ENCODE measurements around the gene GUCY2D.
A peak's percentile ranks its signal among the peaks of the same experiment; 100 is the strongest.

GUCY2D gene

DNA sequence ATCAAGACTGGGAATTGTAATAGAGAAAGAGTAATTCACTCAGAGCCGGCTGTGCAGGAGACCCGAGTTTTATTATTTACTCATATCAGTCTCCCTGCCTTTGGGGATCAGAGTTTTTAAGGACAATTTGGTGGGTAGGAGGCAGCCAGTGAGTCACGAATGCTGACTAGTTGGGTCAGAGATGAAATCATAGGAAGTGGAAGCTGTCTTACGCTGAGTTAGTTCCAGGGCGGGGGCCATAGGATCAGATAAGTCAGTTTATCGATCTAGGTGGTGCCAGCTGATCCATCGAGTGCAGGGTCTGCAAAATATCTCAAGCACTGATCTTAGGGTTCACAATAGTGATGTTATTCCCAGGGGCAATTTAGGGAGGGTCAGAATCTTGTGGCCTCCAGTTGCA, 20.2 kb upstream of the GUCY2D start:
- TF ChIP-seq, protein P1, sequence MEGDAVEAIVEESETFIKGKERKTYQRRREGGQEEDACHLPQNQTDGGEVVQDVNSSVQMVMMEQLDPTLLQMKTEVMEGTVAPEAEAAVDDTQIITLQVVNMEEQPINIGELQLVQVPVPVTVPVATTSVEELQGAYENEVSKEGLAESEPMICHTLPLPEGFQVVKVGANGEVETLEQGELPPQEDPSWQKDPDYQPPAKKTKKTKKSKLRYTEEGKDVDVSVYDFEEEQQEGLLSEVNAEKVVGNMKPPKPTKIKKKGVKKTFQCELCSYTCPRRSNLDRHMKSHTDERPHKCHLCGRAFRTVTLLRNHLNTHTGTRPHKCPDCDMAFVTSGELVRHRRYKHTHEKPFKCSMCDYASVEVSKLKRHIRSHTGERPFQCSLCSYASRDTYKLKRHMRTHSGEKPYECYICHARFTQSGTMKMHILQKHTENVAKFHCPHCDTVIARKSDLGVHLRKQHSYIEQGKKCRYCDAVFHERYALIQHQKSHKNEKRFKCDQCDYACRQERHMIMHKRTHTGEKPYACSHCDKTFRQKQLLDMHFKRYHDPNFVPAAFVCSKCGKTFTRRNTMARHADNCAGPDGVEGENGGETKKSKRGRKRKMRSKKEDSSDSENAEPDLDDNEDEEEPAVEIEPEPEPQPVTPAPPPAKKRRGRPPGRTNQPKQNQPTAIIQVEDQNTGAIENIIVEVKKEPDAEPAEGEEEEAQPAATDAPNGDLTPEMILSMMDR (IDR thresholded peaks at IDR 0.05; ENCODE audit: low read depth, low read length, missing control alignments): no peak
- no peak overlapping the region for H3K4me3 ChIP-seq (ENCODE audit: low read depth, low read length)

DNA sequence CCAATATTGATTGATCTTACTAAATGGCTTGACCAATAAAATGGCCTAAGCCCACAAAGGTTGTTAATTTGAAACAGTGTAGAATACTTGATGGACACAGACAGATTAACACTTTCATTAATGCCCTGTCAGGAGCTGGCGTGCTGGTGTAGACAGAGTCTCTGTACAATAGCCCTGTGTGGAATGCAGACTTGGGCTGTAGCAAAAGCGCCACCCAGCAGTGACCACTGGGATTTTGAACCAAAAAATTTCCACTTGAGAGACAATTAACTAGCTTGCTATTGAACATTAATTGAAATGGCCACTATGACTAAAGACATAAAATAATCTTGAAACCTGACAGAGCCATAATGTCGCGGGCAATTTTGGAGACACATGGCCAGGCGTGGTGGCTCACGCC, 19.7 kb upstream of the GUCY2D start:
- H3K4me3 ChIP-seq (ENCODE audit: low read depth, low read length): no peak overlapping the region
- no peak for DNase-seq (ENCODE audit: low read depth)
- TF ChIP-seq, protein P1 (IDR thresholded peaks at IDR 0.05; ENCODE audit: low read depth, low read length, missing control alignments): no peak

More for the DNA sequence above, 20.2 kb upstream of the GUCY2D start:
- no peak for DNase-seq (ENCODE audit: low read depth)

DNA sequence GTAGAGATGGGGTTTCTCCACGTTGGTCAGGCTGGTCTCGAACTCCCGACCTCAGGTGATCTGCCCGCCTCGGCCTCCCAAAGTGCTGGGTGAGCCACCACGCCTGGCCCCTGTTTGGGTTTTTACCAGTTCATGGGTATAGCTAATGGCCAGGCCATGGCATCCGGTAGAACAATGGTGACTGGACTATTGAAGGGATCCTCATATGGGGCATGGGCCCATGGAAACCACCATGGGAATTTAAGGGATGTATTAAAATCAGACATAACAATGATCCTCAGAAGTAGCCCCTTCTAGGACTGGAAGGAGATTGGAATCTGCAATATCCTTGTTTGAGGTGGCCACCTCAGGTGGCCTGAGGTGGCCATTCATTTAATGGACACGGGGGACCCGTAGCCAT, 17.5 kb upstream of the GUCY2D start:
- no peak for DNase-seq (ENCODE audit: low read depth)
- TF ChIP-seq, protein P1 (IDR thresholded peaks at IDR 0.05; ENCODE audit: low read depth, low read length, missing control alignments): no peak
- no peak overlapping the region for H3K4me3 ChIP-seq (ENCODE audit: low read depth, low read length)

DNA sequence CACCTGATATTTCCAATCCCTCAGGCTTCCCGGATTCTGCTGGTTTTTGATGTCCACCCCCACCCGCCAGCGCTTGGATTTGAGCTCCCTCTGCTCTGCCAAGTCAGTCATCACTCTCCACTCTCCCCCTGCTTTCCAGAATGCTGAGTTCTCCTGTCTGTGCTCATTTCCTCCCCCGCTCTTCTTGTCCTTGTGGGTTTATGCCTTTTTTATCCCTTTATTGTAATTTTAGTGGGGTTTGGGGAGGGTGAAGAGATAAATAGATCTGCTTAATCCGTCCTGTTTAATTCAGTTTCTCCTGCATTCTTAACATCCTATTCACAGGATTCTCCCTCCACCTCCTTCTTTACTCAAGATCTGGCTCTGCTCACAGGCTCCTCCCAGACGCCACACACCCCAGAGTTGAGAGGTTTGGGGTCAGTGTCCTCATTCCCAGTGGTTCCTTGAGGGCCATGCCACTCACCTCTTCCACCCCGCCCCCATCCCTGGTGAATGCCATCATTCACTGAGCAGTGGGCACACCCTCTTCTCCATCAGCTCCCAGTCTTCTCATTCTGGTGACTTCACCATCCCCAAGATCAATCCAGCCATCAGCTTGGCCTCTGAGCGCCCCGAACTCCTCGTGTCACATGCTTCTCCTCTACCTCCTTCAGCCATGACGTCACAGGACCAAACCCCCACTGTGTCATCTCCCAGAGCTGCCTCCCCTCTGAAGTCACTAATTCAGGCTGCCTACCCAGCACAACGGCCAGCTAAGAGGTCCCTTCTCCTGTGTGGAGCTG, 15.1 kb upstream of the GUCY2D start:
- TF ChIP-seq, protein P1 (IDR thresholded peaks at IDR 0.05; ENCODE audit: low read depth, low read length, missing control alignments): no peak
- H3K4me3 ChIP-seq (ENCODE audit: low read depth, low read length): no peak overlapping the region
- DNase-seq (ENCODE audit: low read depth): no peak

DNA sequence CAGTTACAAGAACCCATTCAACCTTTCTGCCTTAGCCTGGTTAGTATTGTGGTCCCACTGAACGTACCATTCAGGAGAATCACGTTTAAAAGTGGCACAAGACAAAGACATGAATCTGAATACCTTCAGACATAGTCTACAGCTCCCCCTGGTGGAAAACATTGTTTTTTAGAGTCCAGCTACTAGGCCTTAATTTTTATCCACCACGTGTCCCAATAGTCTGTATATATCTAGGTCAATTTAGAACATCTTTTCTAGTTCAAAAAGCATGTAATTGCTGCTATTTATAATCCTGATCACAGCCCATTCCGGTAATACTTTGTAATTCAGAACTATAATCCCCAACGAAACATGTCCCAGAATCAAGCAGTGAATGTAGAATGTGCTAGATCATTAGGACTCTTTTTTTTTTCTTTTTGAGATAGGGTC, 13.7 kb upstream of the GUCY2D start:
- TF ChIP-seq, protein P1 (IDR thresholded peaks at IDR 0.05; ENCODE audit: low read depth, low read length, missing control alignments): peak; percentile 47
- H3K4me3 ChIP-seq (ENCODE audit: low read depth, low read length): no peak overlapping the region
- DNase-seq (ENCODE audit: low read depth): peak; percentile 66

DNA sequence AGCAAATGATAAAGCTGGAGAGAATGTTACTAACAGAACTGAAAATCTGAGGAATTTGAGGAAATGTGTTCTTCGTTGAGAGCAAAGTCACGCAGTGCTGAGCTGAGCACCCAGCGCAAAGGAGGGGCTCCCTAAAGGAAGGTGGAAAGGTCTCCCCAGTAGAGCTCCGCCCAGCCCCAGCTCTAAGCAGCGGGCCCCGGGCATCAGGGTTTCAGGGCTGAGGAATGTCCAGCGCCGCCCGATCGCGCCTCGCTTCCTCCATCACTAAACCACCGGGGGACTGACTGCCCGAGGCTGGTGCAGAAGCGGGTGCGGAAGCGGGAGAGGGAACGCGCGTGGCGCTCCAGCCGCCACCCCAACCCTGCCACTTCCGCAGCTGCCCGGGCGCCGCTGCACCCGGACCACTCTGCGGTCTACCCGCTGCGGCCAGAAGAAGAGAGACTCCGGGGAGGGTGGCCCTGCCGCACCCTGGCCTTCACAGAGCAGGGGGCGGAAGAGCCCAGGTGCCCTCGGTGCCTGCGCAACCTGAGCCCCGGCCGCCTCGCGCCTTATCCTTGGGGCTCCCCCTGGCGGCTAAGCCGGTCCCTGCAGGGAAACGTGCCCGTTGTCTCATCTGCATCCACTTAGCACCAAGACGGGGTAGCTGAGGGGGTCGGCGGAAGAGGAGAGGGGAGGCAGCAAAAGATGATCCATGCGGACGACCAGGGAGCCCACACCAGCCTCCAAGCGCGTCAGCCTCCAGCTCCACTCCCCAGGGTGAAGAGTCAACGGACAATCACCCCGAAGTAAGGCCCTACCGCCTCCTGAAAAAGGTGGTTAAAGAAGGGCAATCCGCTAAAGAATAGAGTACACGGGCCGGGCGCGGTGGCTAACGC, 12.4 kb upstream of the GUCY2D start:
- H3K4me3 ChIP-seq (ENCODE audit: low read depth, low read length): peak overlapping the region; percentile 66
- TF ChIP-seq, protein P1 (IDR thresholded peaks at IDR 0.05; ENCODE audit: low read depth, low read length, missing control alignments): peak; percentile 95
- peak; percentile 50 for DNase-seq (ENCODE audit: low read depth)

Measured in GM12864 (cell line).